Adrenal gland (tissue), 12 donors: Measurements from ENCODE around the gene MARCOL. TPM values are rescaled to one million over a fixed set of nuclear protein-coding genes. Genes with fewer than 3 reads are reported as not detected.

Experiments
- DNase-seq, 7 donors: peaks; one replicate each; pipeline ENCODE4 v3.0.0-alpha.2; 2019 to 2020
- H3K27ac ChIP-seq, 5 donors: fragments of 200-600 bp; sonication (generic) in 4 of 5; 1 replicate in 3 of 5; 2 replicates in 2 of 5; pipeline versions ENCODE4 v1.5.1 to v1.8.0; 2016 to 2020; ENCODE audit warnings: mild to moderate bottlenecking in 1 of 5
- H3K27me3 ChIP-seq: fragments of 200-600 bp; 2 replicates; pipeline ENCODE4 v1.8.0; 2021
- H3K36me3 ChIP-seq, 2 donors: fragments of 200-600 bp; replicated peaks in 1 of 2; 1 replicate in 1 of 2; 2 replicates in 1 of 2; pipeline versions ENCODE4 v1.5.1 to v1.8.0; 2018 to 2022
- H3K4me1 ChIP-seq, 2 donors: fragments of 200-600 bp; replicated peaks in 1 of 2; 1 replicate in 1 of 2; 2 replicates in 1 of 2; pipeline versions ENCODE4 v1.5.1 to v1.8.0; 2018 to 2021
- H3K4me3 ChIP-seq, 4 donors: fragments of 200-600 bp; sonication (generic) in 3 of 4; one replicate each; pipeline ENCODE4 v1.5.1; 2016 to 2018
- H3K9me3 ChIP-seq, 3 donors: fragments of 200-600 bp; sonication (generic) in 1 of 3; replicated peaks in 1 of 3; 1 replicate in 2 of 3; 2 replicates in 1 of 3; pipeline versions ENCODE4 v1.5.1 to v1.8.0; 2016 to 2021
- POLR2A ChIP-seq, 2 donors: fragments of 450-650 bp; IDR thresholded peaks; one replicate each; pipeline ENCODE4 v1.6.1; 2017; ENCODE audit warnings: antibody characterized with exemption in 2 of 2, mild to moderate bottlenecking in 2 of 2, moderate library complexity in 1 of 2
- WGBS, 4 donors: extraction: QIAGEN DNeasy Blood & Tissue Kit in 2 of 4; methylation state at CpG; one replicate each; pipeline versions ENCODE4 v1.1.5 to v1.1.7; 2013 to 2017; 5-methylcytosine and 5-hydroxymethylcytosine counted together
- intact Hi-C, 2 donors: fragments of 100-400 bp; cut with DNase I; formaldehyde crosslinking; loops; one replicate each; pipeline versions ENCODE4 v1.14.1 to v1.15.0; 2022 to 2023
- polyA plus RNA-seq, 3 donors: library from polyadenylated mRNA; stranded (reverse); fragments of 200-250 nt in 2 of 3; fragments of 350-450 nt in 1 of 3; fragmentation: Illumina TruSeq in 1 of 3; extraction: RNeasy Lipid Tissue Mini Kit (QIAGEN cat#74804) in 1 of 3; gene quantifications; one replicate each; pipeline ENCODE4 v1.2.3, GENCODE V29; 2013 to 2014
- total RNA-seq, 9 donors: library from RNA; depleted of rRNA in 4 of 9; stranded (reverse); fragments of >200 nt in 4 of 9; fragments of 120-200 nt in 1 of 9; fragmentation: NEBNext Ultra II Directional in 1 of 9; extraction: Animal tissue kit (Norgen Biotek cat#: 25700) in 1 of 9; gene quantifications; one replicate each; pipeline versions ENCODE4 v1.1.0 to v1.2.4, GENCODE V29; 2013 to 2023
- TF ChIP-seq, protein P1 (sequence below), 6 experiments: fragments of 450-650 bp in 4 of 6; fragments of 200-600 bp in 2 of 6; sonication (generic) in 1 of 6; IDR thresholded peaks; 1 replicate in 5 of 6; 2 replicates in 1 of 6; pipeline versions ENCODE4 v1.5.1 to v1.8.0; 2016 to 2021; ENCODE audit warnings: antibody characterized with exemption in 6 of 6, mild to moderate bottlenecking in 2 of 6, moderate library complexity in 1 of 6
- donor health status: healthy with polysubstance abuse.
- donor health status: Bipolar disorder and iron deficiency.
- donor health status: DM: yes; HTN: yes; CAD: no.
- donor health status: DM: no; HTN: no; CAD: no.
- donor health status: DM: no; HTN: no; CAD: no.
- donor health status: DM: yes; HTN: yes; CAD: no.

The MARCOL gene
- total and polyA plus RNA-seq, 12 donors: not detected

DNA sequence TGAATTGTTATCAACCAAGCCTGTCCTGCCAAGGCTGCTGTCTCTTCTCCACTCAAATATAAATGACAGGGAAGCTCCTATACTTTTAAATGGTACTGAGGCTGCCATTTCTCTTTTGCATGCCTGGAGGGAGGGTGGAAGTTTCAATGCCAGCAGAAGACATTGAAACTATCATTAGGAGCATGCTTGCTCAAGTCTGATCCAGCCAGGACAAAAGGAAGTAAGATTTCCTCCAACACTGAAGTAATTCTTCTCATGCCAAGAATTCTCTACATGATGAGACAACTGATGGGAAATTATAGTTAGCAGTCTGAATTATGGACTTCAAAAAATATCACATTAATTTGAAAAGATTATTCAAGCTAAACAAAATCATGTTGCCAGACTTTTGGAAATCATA, 30.1 kb upstream of the MARCOL start:
- TF ChIP-seq POLR2A (IDR thresholded peaks at IDR 0.05): no peak
- TF ChIP-seq, protein P1, sequence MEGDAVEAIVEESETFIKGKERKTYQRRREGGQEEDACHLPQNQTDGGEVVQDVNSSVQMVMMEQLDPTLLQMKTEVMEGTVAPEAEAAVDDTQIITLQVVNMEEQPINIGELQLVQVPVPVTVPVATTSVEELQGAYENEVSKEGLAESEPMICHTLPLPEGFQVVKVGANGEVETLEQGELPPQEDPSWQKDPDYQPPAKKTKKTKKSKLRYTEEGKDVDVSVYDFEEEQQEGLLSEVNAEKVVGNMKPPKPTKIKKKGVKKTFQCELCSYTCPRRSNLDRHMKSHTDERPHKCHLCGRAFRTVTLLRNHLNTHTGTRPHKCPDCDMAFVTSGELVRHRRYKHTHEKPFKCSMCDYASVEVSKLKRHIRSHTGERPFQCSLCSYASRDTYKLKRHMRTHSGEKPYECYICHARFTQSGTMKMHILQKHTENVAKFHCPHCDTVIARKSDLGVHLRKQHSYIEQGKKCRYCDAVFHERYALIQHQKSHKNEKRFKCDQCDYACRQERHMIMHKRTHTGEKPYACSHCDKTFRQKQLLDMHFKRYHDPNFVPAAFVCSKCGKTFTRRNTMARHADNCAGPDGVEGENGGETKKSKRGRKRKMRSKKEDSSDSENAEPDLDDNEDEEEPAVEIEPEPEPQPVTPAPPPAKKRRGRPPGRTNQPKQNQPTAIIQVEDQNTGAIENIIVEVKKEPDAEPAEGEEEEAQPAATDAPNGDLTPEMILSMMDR (IDR thresholded peaks at IDR 0.05): no peak
- no peak overlapping the region for H3K4me3 ChIP-seq
- no peak for DNase-seq
- intact Hi-C loops: no loop called here
- H3K27ac ChIP-seq: no peak overlapping the region
- H3K4me1 ChIP-seq: peaks cover 0 to 11% of the 10 kb centered on the region in 2 donors
- no peaks in the 10 kb centered on the region for H3K9me3 ChIP-seq
- H3K36me3 ChIP-seq: no peaks in the 10 kb centered on the region
- no peaks in the 10 kb centered on the region for H3K27me3 ChIP-seq

DNA sequence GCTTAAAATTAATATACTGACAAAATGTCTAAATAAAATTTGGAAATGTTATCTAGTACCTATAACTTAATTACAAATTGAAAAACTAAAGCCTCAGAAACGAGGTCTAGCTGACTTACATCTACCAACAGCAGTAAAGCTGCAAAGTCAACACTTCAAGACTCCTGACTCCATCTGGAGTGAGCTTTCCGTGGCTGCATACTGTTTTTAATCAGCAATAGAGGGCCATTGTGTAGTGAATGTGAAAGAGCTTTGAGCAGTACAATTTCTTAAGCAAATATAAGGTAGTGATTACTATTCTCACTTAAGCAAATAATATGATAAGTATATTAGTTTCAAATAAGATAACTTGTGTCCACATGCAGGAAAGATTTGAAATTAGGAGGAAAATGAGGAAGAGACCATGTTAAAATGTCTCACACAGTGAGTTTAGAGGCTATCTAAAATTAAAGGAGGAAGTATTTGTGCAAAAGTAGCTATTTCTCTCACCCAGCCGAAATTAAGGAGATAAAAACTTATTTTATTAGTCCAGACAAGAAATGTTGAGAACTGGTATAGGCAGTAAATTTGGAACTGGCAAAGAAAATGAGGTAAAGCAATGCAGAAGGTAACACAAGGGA, 29.1 kb upstream of the MARCOL start:
- no peaks in the 10 kb centered on the region for H3K36me3 ChIP-seq
- H3K4me1 ChIP-seq: peaks cover 0 to 11% of the 10 kb centered on the region in 2 donors
- intact Hi-C loops: no loop called here
- DNase-seq: no peak
- TF ChIP-seq, protein P1 (IDR thresholded peaks at IDR 0.05): no peak
- TF ChIP-seq POLR2A (IDR thresholded peaks at IDR 0.05): no peak
- peak overlapping the region in 1 of 5 donors; percentile 4 for H3K27ac ChIP-seq
- H3K4me3 ChIP-seq: no peak overlapping the region
- no peaks in the 10 kb centered on the region for H3K9me3 ChIP-seq
- 58 to 63% (median 59%) methylated on average over 3 of the region's 3 CpGs for WGBS, 4 donors
- H3K27me3 ChIP-seq: no peaks in the 10 kb centered on the region

DNA sequence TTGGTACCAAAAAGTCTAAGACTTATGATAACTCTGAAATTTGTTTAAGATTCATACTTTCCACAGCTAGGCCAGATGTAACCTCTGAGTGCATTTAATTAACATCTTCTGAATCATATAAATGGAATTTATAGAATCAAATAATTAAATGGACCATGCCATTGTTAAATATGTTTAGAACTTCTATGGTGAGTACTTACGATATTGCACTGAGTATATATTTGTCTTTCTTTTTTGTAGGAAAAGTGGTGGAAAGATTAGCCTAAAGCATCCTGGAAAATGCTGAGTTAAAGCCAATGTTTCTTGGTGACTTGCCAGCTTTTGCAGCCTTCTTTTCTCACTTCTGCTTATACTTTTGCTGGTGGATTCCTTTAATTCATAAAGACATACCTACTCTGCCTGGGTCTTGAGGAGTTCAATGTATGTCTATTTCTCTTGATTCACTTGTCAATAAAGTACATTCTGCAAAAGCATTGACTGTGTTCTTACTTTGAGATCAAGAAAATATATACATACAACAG, 23.6 kb upstream of the MARCOL start:
- Histone ChIP-seq H3K36me3 (no peaks in the 10 kb centered on the region), H3K4me3 (no peak overlapping the region), H3K9me3 (no peaks in the 10 kb centered on the region), H3K27ac (no peak overlapping the region), H3K4me1 (no peaks in the 10 kb centered on the region), H3K27me3 (no peaks in the 10 kb centered on the region)
- TF ChIP-seq, protein P1 (IDR thresholded peaks at IDR 0.05): no peak
- TF ChIP-seq POLR2A (IDR thresholded peaks at IDR 0.05): no peak
- peak in 1 of 7 donors; percentile 6 for DNase-seq
- 68 to 85% (median 73%) methylated on average over 1 of the region's 1 CpG for WGBS, 4 donors
- intact Hi-C loops: no loop called here

DNA sequence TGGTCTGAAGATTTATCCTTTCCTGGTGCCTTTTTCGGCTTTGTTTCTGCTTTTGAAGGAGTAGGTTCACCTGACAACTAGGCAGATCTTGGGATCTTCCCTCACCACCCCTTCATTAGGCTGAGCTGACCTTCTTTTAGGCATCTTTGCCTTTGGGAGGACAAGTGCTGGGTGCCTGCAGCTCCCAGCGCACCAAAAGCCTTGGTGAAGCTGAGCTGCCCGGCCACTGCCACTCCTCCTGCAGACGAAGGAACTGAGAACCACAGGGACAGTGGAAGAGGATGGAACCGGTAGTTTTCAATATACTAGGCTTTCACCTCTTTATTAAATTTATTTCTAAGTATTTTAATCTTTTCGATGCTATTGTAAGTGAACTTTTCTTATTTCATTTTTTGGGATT, 16.8 kb upstream of the MARCOL start:
- WGBS, 4 donors: 83 to 87% (median 85%) methylated on average over 6 of the region's 6 CpGs
- no peaks in the 10 kb centered on the region for H3K27me3 ChIP-seq
- no peak overlapping the region for H3K27ac ChIP-seq
- H3K4me1 ChIP-seq: no peaks in the 10 kb centered on the region
- TF ChIP-seq, protein P1 (IDR thresholded peaks at IDR 0.05): no peak
- TF ChIP-seq POLR2A (IDR thresholded peaks at IDR 0.05): no peak
- no peak overlapping the region for H3K4me3 ChIP-seq
- no peak for DNase-seq
- no peaks in the 10 kb centered on the region for H3K36me3 ChIP-seq
- H3K9me3 ChIP-seq: no peaks in the 10 kb centered on the region
- intact Hi-C loops: no loop called here
